Psoas muscle (tissue), 8 donors: Measurements from ENCODE around the gene SMCO2. TPM values are rescaled to one million over a fixed set of nuclear protein-coding genes. Genes with fewer than 3 reads are reported as not detected.

Experiments used
- ATAC-seq, 4 donors: fragments of 200-7000 bp; cut with Tn5 transposase; one replicate each; pipeline ENCODE4 v1.9.1; 2020; ENCODE audit warnings: moderate library complexity in 3 of 4, mild to moderate bottlenecking in 2 of 4
- DNase-seq, 2 donors: peaks; one replicate each; pipeline ENCODE4 v3.0.0-alpha.2; 2020
- H3K27ac ChIP-seq: fragments of 200-600 bp; one replicate; pipeline ENCODE4 v1.8.0; 2022
- H3K27me3 ChIP-seq, 3 donors: fragments of 200-600 bp in 1 of 3; one replicate each; pipeline versions ENCODE4 v1.6.1 to v1.8.0; 2013 to 2022; ENCODE audit warnings: low read length in 2 of 3, mild to moderate bottlenecking in 2 of 3, moderate library complexity in 1 of 3; ENCODE audit not compliant: insufficient read depth in 3 of 3
- H3K36me3 ChIP-seq, 2 donors: fragments of 200-600 bp in 1 of 2; one replicate each; pipeline versions ENCODE4 v1.6.1 to v1.8.0; 2013 to 2022; ENCODE audit warnings: low read depth in 1 of 2, mild to moderate bottlenecking in 1 of 2, moderate library complexity in 1 of 2; ENCODE audit not compliant: insufficient read depth in 1 of 2
- H3K4me1 ChIP-seq: fragments of 200-600 bp; one replicate; pipeline ENCODE4 v1.8.0; 2022
- H3K4me3 ChIP-seq: fragments of 200-600 bp; one replicate; pipeline ENCODE4 v1.8.0; 2022; ENCODE audit warnings: mild to moderate bottlenecking
- H3K9me3 ChIP-seq: fragments of 200-600 bp; one replicate; pipeline ENCODE4 v1.8.0; 2022
- CTCF ChIP-seq: fragments of 200-600 bp; IDR thresholded peaks from one replicate; pipeline ENCODE4 v1.8.0; 2022; ENCODE audit warnings: antibody characterized with exemption
- WGBS, 3 donors: extraction: QIAGEN DNeasy Blood & Tissue Kit; methylation state at CpG; one replicate each; pipeline versions ENCODE4 v1.1.6 to v1.1.7; 2013; 5-methylcytosine and 5-hydroxymethylcytosine counted together
- intact Hi-C, 2 donors: fragments of 100-400 bp; cut with DNase I; formaldehyde crosslinking; loops; one replicate each; pipeline versions ENCODE4 v1.11.0 to v1.14.2; 2022
- polyA plus RNA-seq, 3 donors: library from polyadenylated mRNA; stranded (reverse); fragments of 200-250 nt; gene quantifications; one replicate each; pipeline ENCODE4 v1.2.3, GENCODE V29; 2013
- total RNA-seq, 4 donors: library from RNA; stranded (reverse); fragmentation: NEBNext Ultra II Directional in 2 of 4; extraction: Animal tissue kit (Norgen Biotek cat#: 25700) in 2 of 4; gene quantifications; one replicate each; pipeline versions ENCODE4 v1.2.1 to v1.2.4, GENCODE V29; 2021 to 2023
- donor health status: healthy with polysubstance abuse.
- donor health status: DM: no; HTN: no; CAD: no; lungs with moderate emphysema.
- donor health status: Bipolar disorder and iron deficiency.
- donor health status: healthy.
- donor health status: DM: yes; HTN: yes; CAD: no.
- donor health status: DM: no; HTN: no; CAD: no.
- donor health status: DM: no; HTN: no; CAD: no.
- donor health status: DM: yes; HTN: yes; CAD: no.

The SMCO2 gene
- total and polyA plus RNA-seq, 7 donors = not detected

DNA sequence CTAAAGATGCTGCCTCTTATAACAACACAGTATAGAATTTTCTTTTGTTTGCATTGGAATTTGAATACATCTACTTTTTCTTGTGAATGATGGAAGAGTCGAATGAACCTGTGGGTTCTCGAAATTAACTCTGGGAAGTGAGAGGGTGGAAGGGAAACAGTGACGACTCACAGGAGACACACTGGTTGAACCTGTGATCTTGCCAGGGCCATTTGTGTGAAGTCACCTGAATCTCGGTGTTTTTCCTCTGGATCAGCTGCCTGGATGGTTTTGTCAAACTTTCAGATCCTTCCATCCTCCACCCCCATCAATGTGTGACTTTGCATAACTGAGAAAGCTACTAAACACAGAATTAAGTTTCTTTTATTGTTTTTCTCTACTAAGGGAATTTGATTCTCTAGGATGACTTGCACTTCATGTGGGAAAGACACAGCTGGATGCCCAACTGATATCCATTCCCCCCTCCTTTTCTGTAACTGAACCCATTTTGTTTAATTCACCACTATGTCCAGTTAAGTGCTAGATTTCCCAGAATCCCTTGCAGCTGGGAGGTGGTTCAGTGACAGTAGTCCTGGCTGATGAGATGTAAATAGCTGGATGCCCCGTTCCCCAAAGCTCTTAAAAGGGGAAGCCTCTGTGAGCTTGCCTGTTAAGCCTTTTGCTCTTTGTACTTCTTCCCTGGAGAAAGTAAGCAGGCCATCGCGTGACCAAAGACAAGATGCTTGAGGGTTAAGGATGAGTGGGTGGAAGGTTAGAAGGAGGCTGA lies 83.8 kb downstream of the SMCO2 start:
- ATAC-seq = no peak
- Histone ChIP-seq H3K9me3 (no peaks in the 10 kb centered on the region), H3K4me3 (no peak overlapping the region), H3K36me3 (no peaks in the 10 kb centered on the region), H3K4me1 (peaks cover 18% of the 10 kb centered on the region), H3K27ac (no peak overlapping the region), H3K27me3 (no peaks in the 10 kb centered on the region)
- WGBS, 3 donors = 72 to 87% (median 75%) methylated on average over 7 of the region's 7 CpGs
- intact Hi-C loops = no loop called here
- DNase-seq = no peak
- no peak for TF ChIP-seq CTCF

DNA sequence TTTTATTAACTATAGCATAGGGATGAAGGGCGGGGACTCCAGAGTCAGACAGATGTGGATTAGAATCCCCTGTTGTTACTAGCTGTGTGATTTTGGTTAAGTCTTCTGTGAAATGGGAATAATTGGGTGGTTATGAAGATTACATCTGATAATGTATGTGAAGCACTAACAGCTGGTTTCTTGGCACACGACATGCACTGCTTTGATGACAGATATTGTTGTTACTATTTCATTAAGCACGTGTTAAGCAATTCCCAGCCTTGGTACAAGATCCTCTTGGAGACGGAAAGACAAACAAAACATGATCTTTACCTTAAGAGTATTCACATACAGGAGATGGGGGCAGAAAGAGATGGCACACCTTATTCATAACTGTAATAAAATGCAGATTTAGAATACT lies 85.4 kb downstream of the SMCO2 start:
- H3K27ac ChIP-seq = no peak overlapping the region
- WGBS, 3 donors = 43 to 52% (median 44%) methylated on average over 4 of the region's 4 CpGs
- H3K9me3 ChIP-seq = no peaks in the 10 kb centered on the region
- H3K4me3 ChIP-seq = no peak overlapping the region
- DNase-seq (no peak), ATAC-seq (peak in 1 of 4 donors; percentile 49)
- H3K27me3 ChIP-seq = no peaks in the 10 kb centered on the region
- H3K4me1 ChIP-seq = peaks cover 18% of the 10 kb centered on the region
- no peaks in the 10 kb centered on the region for H3K36me3 ChIP-seq
- TF ChIP-seq CTCF = no peak
- intact Hi-C loops = no loop called here

DNA sequence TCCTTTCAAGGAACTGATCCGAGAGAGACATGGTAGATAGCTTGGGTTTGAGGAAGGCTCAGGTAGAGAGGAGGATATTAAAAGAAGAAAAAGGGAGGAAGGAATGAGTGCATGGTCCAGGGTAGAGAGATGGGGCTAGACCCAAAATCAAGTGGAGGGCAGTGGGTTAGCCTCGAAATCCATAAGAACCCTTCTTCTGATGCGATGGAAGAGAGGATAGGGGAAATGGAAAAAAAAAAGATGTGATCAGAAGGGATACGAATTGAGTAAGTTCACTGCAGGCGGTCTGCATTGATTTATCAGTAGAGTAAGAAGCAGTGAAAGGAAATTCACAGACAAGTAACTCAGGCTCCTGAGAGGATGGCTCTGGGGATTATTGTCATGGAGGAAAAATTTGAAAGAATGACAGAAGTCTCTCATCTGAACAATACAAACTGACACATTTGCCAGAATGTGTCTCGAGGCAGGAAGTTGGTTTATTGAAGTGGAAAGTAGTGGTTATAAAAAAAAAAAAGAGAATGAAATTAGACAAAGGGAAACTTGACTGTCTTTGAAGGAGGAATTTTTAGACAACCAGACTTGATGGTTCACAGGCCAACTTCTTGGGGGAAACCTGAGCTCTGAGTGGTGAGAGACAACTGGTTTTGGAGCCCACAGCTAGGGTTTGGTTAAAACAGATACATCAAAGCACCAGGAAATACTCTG lies 87.7 kb downstream of the SMCO2 start:
- no peak overlapping the region for H3K4me3 ChIP-seq
- H3K9me3 ChIP-seq = no peaks in the 10 kb centered on the region
- no peak overlapping the region for H3K27ac ChIP-seq
- ATAC-seq = no peak
- 77 to 83% (median 82%) methylated on average over 6 of the region's 6 CpGs for WGBS, 3 donors
- no peaks in the 10 kb centered on the region for H3K27me3 ChIP-seq
- intact Hi-C loops = no loop called here
- no peaks in the 10 kb centered on the region for H3K36me3 ChIP-seq
- TF ChIP-seq CTCF = no peak
- H3K4me1 ChIP-seq = peaks cover 39% of the 10 kb centered on the region
- no peak for DNase-seq

DNA sequence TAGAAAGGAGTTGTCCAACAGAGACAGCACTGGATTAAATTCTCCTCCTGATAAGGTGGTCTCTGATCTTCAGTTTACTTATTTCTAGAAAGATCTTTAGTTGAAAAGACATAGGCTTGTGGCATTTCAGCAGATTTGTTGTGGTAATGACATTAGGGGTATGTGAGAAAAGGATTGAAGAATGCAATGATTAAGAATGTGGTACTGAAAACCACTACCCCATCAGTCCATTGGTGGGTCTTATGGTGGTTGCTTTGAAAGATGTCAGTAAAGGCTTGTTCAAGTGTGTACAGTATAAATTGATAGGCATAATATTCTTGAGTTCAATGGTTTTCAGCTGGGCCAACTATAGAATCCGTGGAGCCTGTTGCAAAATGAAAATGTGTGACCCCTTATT lies 88.2 kb downstream of the SMCO2 start:
- Histone ChIP-seq H3K9me3 (no peaks in the 10 kb centered on the region), H3K36me3 (no peaks in the 10 kb centered on the region), H3K4me1 (peaks cover 44% of the 10 kb centered on the region), H3K4me3 (no peak overlapping the region), H3K27ac (no peak overlapping the region), H3K27me3 (no peaks in the 10 kb centered on the region)
- intact Hi-C loops = no loop called here
- no peak for TF ChIP-seq CTCF
- no peak for DNase-seq
- 78 to 91% (median 88%) methylated on average over 1 of the region's 1 CpG for WGBS, 3 donors
- no peak for ATAC-seq
